ENCODE results near the gene ABHD12.
A peak's percentile ranks its signal among the peaks of the same experiment; 100 is the strongest.

ABHD12 gene

DNA sequence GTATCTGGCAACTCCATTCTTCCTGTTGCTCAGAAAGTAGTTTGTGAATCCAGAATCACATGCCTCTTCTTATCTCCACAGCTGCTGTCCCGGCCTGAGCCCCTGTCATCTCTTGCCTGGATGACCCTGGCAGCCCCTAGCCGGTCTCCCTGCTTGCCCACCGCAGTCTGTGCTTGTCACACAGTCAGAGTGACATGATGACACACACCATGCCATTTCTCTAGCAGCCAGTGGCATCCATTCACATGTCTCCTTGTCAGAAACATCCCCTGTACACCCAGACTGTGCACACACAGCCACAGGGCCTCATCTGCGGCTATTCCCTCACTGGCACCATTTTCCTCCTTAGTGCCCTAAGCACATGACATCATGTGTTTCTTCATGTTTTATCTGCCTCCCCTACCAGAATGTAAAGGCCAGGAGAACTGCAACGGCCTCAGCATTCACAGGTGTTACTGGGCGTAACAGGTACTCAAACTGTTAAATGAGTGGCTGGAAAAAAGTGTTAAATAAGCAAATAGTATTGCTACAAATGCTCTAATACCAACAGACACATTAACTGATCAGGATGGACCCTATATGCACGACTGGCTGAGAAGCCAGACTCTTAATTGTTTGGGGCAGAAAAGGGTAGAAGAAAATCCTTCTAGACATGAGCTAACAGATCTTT, 9.6 kb downstream of the ABHD12 start:
- DNase-seq, result no peak

DNA sequence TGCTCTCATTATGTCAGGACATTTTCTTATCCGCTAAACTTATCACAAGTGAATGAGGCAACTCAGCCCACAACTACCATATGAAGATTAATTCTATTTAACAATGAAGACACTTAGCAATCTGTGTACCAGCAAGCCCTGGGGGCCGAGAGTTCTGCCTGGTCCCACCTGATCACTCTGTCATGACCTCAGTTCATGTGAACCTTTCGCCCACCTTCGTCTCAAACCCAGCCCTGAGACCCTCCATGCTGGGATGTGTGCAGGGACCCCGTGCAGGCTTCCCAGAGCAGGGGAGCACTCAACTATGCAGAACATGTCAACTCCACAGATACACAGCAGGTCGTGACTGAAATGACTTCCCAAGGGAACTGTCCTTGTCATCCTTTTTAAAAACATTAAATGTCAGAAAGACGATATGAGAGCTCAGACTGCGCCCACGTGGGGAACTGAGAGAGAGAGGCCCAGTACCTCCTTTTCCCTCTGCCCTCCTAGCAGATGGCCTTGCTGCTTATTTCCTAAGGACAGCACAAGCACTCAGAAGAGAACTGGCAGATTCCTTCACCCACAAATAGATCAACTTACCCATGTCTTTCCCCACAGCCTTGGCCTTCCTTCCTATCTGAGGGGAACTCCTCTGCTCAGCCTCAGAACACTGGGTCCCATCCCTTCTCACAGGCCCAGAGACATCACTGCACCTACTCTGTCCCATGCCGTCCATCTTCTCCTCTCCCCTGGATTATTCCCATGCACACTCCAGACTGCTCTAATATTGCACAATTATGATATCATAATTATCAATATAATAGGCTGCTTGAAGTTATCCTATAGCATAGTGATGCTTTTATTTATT, 11.5 kb downstream of the ABHD12 start:
- DNase-seq, result no peak

DNA sequence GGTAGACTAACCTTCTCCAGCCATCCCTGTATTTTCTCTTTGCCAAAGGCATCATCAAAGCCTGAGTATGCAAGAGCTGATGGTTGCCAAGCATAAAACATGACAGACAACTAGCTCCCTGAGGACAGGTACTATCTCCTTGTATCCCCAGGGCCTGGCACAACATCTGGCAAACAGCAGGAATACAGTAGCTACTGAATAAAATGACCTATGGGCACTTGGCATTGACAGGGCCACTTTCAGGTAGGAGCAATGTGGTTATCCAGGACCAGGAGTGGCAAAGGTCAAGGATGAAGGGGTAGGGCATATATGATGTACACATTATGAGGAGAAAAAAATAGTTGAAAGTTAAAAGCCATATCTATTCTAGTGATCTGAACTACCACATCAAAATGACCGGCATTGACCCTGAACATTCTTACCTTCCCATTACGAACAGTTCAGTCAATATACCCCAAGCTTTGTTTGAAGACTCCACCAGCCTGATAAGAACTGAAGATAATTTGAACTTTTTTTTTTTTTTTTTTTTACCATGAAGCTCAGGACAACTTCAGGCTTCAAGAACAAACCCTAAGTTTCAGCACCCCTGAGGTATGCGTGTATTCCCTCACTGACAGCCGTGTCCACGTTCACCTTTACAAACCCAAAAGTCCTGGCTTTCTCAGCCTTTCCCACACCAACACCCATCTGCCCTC, 12.3 kb downstream of the ABHD12 start:
- DNase-seq, result no peak

DNA sequence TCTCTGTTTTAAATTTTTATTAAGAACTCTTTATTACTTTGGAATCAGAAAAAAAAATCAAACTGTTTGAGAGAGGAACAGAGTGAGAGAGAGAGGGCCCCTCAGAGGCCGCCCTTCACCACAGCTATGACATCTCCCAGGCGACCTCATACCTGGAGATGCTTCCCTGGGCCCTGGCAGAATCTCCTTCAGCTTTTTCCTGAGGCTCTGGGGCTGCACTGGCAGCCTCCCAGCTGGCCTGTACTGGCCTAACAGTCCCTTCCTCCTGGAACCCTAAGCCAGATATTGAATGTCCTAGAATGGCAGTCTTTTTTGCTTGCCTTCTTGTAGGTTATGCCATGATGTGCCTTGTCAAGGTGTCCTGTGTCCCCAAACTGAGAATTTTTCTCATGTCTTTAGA, 13.7 kb downstream of the ABHD12 start:
- no peak for DNase-seq

DNA sequence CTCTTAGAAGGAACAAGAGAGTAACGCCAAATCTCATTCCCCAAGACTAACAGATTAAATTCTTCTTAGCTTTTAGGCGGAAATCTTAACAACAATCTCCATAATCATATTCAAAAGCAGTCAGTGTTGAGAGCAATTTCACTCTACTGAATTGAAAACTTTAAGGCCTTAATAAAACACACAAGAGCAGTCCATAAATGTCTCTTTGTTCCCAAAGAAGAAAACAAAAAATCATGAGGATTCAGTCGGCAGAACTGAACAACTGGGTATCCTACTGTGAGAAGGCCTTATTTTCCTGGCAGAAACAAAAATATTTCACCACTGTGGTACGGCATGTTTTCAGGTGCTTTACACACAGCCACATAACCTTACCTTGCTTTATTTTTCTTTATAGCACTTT, 14.4 kb downstream of the ABHD12 start:
- no peak for DNase-seq

DNA sequence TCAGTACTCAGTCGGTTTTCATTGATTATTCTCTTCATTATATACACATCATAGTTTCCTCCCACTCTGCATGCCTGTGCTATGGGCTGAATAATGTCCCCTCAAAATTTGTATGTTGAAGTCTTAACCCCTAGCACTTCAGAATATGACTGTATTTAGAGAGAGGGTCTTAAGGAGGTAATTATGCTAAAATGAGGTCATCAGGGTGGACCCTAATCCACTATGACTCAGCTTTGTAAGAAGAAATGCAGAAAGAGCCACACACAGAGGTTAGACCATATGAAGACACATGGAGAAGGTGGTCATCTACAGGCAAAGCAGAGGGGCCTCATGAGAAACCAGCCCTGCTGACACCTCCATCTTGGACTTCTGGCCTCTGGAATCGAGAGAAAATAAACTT, 15.8 kb downstream of the ABHD12 start:
- no peak for DNase-seq

DNA sequence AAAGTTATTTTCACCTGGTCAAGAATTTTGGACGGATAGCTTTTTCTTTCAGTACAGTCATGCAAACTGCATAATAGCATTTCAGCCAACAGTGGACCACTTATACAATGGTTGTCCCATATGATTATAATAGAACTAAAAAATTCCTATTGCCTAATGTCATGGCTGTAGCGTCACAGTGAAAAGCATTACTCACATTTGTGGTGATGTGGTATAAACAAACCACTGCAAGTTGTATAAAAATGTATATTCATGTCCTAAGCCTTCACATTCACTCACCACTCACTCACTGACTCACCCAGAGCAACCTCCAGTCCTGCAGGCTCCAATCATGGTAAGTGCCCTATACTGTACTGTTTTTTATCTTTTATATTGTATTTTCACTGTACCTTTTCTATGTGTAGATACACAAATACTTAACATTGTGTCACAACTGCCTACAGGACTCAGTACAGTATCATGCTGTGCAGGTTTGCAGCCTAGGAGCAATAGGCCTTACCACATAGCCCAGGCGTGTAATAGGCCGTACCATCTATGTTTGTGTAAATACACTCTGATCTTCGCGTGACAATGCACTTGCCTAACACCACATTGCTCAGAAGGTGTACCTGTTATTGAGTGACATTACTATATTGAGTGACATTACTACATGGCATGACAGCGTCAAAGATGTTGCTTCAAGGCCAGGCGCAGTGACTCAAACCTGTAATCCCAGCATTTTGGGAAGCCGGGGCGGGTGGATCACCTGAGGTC, 17.9 kb downstream of the ABHD12 start:
- no peak for DNase-seq

DNA sequence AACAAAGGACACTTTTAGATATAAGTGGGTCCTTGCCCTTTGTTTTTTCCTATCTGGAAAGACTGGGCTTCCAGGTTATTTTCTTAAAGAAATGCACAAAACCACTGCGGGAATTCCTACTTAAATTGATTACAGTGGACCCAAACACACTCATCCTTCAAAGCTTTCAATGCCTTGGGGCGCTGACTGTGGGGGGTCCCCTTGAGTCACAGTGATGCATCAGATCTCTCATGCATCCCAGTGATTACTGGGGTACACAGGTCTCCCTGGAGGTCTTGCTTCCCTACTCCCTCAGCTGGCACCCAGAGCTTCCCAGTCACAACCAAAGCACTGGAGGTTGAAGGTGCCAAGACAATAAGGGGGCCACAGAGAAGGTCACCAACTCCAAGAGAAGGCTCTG, 20.7 kb downstream of the ABHD12 start:
- no peak for DNase-seq

DNA sequence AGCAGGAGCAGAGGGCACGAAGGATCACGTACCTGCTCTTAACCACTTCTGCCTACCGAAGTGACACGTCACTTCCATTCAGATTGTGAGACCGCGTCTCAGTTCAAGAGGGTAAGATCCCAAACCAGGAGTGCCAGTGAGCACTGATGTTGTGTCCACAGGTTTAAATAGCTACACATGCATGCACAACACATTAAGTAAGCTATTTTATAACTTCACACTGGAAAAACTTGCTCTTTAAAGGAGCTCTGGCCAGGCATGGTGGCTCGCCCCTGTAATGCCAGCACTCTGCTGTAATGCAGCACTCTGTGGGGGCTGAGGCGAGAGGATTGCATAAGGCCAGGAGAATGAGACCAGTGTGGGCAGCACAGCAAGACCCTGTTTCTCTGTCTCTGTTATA, 21.1 kb downstream of the ABHD12 start:
- DNase-seq, result no peak

DNA sequence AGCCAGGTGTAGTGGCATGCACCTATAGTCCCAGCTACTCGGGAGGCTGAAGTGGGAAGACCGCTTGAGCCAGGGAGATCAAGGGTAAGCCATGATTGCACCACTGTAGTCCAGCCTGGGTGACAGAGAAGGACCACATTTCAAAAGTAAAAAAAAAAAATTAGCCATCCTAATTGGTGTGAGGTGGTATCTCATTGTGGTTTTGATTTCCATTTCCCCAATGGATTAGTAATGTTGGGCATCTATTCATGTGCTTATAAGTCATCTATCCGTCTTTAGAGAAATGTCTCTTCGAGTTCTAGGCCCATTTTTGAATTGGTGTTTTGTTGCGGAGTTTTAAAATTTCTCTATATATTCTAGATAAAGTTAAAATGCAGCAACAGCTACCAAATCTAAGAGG, 21.7 kb downstream of the ABHD12 start:
- DNase-seq, result no peak

DNA sequence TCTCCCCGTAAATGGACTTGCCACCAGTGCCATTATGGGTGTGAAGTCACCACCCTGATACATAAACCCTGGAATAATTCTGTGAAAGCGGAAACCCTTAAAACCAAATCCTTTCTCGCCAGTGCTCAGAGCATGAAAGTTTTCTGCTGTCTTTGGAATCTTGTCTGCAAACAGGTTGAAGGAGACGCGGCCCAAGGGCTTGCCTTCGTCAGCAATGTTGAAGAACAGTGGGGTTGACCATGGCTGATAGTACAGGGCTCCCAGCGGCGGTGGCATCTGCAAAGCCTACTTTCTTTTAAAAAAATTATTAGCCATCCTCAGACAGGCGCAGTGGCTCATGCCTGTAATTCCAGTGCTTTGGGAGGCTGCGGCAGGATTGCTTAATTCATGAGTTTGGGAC, 22.1 kb downstream of the ABHD12 start:
- no peak for DNase-seq

DNA sequence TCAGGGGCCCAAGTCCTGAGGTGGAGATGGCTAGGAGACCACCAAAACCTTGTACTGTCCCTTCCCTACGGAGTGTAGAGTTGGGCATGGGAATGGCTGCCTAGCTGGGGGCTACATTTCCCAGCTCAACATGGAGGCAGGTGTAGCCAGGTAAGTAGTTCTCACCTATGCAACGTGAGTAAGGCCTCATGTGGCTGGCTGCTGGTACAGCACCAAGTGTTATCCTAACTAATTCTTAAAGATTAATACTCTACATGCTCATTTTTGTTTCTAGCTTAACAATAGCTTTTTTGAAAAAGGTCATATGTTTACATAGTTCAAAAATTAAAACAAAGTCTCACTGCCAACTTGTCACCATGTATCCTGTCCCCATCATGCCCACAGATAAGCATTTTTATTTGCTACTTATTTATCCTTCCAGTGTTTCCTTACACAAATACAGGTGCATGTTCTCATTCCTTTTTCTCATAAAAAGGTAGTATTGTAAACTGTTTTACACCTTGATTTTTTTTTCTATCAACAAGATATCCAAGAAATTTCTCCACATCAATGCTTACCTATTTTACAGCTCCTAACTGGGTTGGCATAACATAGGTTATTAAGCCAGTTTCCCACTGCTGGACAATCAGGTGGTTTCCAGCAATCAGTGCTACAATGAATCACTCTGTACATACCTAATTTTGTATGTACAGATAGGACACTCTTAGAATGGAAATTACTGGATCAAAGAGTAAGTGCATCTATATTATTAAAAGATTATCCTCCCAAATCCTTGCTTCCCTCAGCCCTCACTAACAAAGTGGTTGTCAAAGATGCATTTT, 25.5 kb downstream of the ABHD12 start:
- no peak for DNase-seq

DNA sequence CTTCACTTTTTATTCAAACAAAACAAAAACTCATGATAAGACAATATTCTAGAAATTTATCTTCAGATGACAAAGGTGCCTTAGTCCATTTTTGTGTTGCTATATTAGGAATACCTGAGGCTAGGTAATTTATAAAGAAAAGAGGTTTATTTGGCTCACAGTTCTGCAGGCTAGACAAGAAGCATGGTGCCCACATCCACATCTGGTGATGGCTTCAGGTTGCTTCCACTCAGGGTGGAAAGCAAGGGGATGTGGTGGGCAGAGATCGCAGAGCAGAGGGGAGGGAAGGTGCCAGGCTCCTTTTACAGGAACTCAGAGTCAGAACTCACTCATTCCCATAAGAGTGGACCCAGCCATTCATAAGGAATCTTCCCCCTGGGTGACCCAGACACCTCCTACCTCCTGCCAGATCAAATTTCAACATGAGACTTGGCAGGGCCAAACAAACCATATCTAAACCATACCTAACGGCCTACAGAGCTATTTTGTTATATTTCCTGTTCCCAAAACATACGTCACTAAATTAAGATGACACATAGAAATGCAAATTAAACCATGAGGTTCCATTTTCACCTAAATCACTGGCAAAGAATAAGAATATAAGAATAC, 26.4 kb downstream of the ABHD12 start:
- DNase-seq, result no peak

DNA sequence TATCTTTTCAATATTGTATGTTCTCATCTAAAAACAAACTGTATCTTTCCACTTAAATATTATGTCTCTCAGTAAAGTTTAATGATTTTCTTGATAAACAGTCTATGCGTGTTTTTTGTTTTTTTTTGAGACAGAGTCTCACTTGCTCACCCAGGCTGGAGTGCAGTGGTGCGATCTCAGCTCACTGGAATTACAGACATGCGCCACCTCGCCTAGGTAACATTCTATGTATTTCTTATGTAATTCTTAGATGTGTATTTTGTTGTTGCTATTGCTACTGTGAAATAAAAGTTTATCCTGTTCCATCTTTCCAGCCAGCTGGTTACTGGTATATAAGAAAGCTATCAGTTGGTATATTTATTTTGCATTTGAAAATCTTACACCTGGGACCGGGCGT, 29.4 kb downstream of the ABHD12 start:
- DNase-seq, result no peak

DNA sequence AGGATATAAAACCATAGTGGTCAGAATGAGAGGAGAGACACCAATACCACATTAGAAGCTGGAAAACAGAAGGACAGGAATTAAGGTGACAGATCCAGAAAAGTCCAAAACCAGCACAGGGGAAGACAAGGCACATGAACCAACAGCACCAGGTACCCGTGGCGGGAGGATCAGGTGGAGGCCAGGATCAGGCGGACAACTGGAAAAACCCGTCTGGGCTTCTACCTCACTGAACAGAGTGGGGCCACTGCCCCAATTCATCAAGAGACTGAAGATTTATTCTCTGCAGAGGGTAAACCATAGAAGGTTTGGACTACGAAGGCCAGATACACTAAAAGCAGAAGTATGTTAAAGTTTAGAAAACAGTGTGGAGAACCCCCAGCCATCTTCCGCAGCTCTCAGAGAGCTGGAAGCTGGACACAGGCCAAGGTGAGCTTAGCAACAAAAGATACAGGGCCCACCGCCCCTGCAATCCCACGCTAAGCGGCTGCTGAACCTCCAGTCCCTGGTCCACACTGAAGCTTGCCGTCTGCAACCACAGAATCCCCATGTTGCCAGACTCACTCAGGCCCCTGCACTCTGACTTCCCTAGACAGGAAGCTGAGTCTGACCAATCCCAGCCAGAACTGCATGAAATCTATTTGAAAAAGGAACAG, 29.9 kb downstream of the ABHD12 start:
- DNase-seq, result no peak

DNA sequence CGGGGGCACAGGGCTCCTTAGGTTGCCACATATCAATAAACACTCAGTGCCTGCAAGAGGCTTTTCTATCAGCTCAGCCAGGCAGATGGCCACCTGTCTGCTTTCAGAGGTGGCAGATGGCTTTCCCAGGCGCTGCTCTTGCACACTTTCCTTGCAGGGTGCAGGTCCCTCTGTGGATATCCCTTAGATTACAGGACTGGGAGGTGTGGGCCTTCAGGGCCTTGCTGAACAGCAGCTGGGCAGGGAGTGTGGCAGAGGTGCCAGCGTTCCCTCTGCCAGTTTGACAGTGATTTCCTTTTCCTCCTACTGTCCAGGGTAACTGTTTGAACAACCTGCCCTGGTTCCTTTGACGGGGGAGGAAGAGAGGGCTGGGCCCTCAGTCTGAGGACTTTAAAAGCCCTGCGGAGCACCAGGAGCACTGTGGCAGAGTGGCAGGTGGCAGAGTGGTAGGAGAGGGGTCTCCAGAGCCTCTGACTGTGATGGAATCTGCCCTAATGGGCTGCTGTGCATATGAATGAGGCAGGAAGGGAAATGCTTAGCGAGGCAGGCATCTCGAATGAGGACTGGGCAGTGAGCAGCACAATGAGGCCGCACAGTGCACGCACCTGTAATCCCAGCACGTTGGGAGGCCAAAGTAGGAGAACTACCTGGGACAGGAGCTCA, 34.2 kb downstream of the ABHD12 start:
- DNase-seq, result peak; percentile 4 to 71 (median 15)

DNA sequence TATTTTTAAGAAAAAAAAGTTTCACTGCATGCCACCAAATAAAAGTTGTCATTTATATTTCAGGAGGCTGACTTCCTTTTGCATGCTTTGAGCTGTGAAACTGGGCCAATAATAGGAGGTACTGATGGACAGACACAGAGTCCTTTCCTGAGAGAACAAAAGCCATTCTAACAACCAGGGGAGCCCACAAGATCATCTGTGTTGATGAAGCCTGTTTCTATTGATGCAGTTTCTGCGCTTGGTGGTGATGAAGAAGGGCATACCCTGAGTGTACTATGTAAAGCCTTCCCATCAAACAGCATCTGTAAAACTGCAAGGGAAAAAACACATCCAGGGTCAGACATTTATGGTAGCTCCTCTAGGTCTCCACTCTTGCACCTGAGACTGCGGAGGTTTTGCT, 34.8 kb downstream of the ABHD12 start:
- DNase-seq, result no peak

DNA sequence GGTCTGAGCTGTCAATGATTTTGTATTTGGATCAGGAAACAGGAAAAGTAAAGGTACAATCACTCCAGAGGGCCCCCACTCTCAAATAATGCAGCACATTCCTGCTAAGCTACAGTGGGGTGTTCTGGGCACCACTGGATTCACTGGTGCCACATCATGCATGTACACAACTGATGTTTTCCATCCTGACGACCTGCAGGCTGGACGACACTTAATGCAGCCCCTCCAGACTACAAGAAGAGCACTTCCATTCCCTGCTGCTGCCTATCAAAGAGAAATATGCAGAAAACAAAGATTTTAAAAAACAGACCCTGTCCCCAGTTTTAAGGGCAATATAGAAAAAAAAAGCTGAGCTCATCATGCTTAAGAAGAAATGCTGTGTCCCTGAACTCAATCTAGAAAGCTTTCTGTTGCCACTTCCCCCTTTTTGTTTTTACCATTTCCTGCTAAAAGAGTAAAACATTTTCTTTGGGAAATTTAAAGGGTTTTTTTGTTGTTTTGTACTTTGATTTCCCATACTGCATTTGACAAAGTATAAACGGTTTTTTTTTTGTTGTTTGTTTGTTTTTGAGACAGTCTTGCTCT, 35.5 kb downstream of the ABHD12 start:
- DNase-seq, result no peak

DNA sequence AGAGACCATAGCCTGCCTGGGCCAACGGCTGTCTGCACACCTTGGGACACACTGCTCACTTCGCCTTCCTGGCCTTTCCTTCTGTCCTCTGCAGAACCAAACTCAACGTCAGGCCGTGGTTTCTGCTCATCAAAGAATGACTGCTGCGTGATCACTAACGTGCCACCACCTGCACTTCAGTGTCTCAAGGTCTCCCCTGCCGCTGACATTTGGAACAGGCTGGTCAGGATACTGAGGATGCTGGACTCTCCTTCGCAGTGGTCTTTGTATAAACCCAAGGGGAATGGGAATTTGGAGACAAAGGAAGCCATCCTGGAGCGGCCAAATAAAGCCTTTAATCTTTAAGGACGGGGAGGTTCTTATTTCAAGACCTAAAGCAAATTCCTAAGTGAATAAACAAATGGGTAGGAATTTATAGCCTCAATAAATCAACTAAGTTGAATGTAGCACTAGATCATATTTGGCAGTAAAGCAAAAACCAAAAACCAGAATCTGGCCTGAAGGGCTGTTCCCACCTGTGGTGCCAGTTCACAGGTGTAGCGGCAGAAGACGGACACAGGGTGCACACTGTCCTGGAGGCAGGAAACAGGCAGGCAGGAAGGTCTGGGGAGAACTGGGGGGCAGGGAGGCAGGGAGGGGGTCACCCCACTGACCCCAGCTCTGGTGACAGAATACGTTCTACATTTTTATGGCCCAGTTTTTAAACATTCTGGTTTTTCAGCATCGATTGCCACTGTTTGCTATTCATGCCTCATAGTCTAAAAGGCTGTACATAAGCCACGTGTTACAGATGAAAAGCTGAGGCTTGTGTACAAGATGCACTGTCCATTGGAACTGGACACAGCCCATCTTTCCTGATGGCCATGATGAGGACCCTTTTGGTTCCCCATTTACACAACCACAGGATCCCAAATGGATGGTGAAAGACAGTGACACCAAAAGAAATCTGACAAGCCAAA, 36.6 kb downstream of the ABHD12 start:
- no peak for DNase-seq

Data from NCI-H1417 (cell line).